Ishikawa (cell line): ENCODE measurements around the gene LSAMP.

Experiments
- CEBPB ChIP-seq: IDR thresholded peaks from 2 replicates; pipeline ENCODE4 v1.6.1; 2012
- CREB1 ChIP-seq: IDR thresholded peaks from 2 replicates; pipeline ENCODE4 v1.6.1; 2012; ENCODE audit warnings: low read depth
- EGR1 ChIP-seq: IDR thresholded peaks from 2 replicates; pipeline ENCODE4 v1.6.1; 2012
- EP300 ChIP-seq: IDR thresholded peaks from 2 replicates; pipeline ENCODE4 v1.6.1; 2012; ENCODE audit warnings: borderline replicate concordance
- FOXM1 ChIP-seq: IDR thresholded peaks from 2 replicates; pipeline ENCODE4 v1.6.1; 2012; ENCODE audit warnings: low read depth, borderline replicate concordance
- MAX ChIP-seq: IDR thresholded peaks from 2 replicates; pipeline ENCODE4 v1.6.1; 2012
- RAD21 ChIP-seq: IDR thresholded peaks from 2 replicates; pipeline ENCODE4 v1.6.1; 2012; ENCODE audit warnings: low read depth
- REST ChIP-seq: IDR thresholded peaks from 2 replicates; pipeline ENCODE4 v1.6.1; 2012; ENCODE audit warnings: low read depth, mild to moderate bottlenecking
- TAF1 ChIP-seq: IDR thresholded peaks from 2 replicates; pipeline ENCODE4 v1.6.1; 2012; ENCODE audit warnings: low read depth, mild to moderate bottlenecking
- TCF12 ChIP-seq: IDR thresholded peaks from 2 replicates; pipeline ENCODE4 v1.6.1; 2012; ENCODE audit warnings: low read depth
- TEAD4 ChIP-seq: IDR thresholded peaks from 2 replicates; pipeline ENCODE4 v1.6.1; 2012
- YY1 ChIP-seq: IDR thresholded peaks from 2 replicates; pipeline ENCODE4 v1.6.1; 2012; ENCODE audit warnings: low read depth

- no peak for TF ChIP-seq TAF1
- TF ChIP-seq CREB1, result no peak
- no peak for TF ChIP-seq REST
- no peak for TF ChIP-seq EP300
- TF ChIP-seq TEAD4, result no peak
- TF ChIP-seq YY1, result no peak
- TF ChIP-seq FOXM1, result no peak
- TF ChIP-seq CEBPB, result no peak
- TF ChIP-seq TCF12, result no peak
- no peak for TF ChIP-seq EGR1
- TF ChIP-seq MAX, result no peak
- no peak for TF ChIP-seq RAD21
Measured at GRCh38 chr3:115974940-115975339, 470.3 kb downstream of the LSAMP start.
